ENCODE data around the gene USP6. TPM values are rescaled to one million over a fixed set of nuclear protein-coding genes. Genes with fewer than 3 reads are reported as not detected.

Gene USP6
- total and polyA plus RNA-seq, 2 of the 4 experiments (the other 2 are of a cell fraction) = 0.02 TPM; not detected in 1

DNA sequence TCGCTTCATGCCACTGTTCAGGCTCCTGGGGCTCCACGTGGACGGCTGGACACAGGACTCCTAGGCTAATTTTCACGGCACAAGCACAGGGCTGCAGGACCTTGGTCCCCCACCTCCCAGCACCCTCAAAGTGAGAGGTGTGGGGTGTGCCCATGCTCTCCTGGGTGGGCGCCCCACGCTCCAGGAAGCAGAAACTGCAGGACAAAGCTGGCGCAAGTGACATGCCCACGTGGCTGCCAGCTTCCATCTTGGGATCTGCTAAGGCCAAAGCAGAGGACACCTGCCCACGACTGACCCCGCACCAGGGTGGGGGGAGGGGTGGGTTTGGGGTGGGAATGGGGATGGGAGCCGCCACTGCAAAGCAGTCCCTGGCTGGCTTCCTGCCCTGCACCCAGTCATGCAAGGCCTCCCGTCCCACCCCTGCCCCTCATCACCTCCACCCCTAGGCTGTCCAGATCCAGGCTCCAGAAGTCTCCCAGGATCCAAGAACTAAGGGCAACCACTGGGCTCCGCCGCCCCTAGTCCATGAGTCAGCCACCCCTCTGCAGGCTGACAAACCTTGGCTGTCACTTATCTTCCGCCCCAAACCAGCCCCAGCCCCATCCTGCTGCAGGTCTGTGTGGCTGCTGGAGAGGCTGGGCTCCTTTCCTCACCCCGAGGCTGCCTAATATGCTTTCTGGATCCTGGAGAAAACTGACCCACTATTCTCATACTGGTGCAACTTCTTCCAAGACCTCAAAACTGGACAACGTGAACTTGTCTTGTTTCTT is 11.1 kb downstream of the USP6 start:
- Histone ChIP-seq H2BK20ac (ENCODE audit: low read depth, low read length) (no peak overlapping the region), H3K9ac (ENCODE audit: low read depth, low read length) (no peak overlapping the region), H3K4ac (ENCODE audit: low read depth, low read length) (no peak overlapping the region), H4K91ac (ENCODE audit: insufficient read depth, low read depth, low read length) (no peak overlapping the region), H2AK5ac (ENCODE audit: low read depth, low read length) (no peak overlapping the region), H3K4me3 (ENCODE audit: insufficient read depth, low read depth, low read length) (no peak overlapping the region), H3K27me3 (ENCODE audit: control insufficient read depth, insufficient read depth, low read length) (peaks cover 23% of the 10 kb centered on the region), H4K8ac (ENCODE audit: low read depth in 2 of 2, low read length in 2 of 2) (no peak overlapping the region), H3K23ac (ENCODE audit: low read depth, low read length) (no peak overlapping the region), H3K4me1 (ENCODE audit: control insufficient read depth, insufficient read depth, low read length) (no peaks in the 10 kb centered on the region), H3K18ac (ENCODE audit: low read depth, low read length) (no peak overlapping the region), H3K79me1 (ENCODE audit: low read depth in 1 of 2, low read length in 2 of 2) (no peaks in the 10 kb centered on the region), H2BK15ac (ENCODE audit: low read depth, low read length) (no peak overlapping the region), H3K36me3 (ENCODE audit: control insufficient read depth, insufficient read depth, low read length) (no peaks in the 10 kb centered on the region), H4K5ac (ENCODE audit: low read depth, low read length) (no peak overlapping the region), H2AK9ac (replicated peaks; ENCODE audit: low read depth, low read length, poor library complexity) (no peak overlapping the region), H2BK120ac (ENCODE audit: low read depth, low read length) (no peak overlapping the region), H2AFZ (replicated peaks; ENCODE audit: low read length, poor library complexity) (no peak overlapping the region), H3K9me1 (ENCODE audit: insufficient read depth, low read length) (no peaks in the 10 kb centered on the region), H3K56ac (ENCODE audit: extremely low read depth, insufficient read depth, low read length) (no peak overlapping the region), H4K20me1 (ENCODE audit: insufficient read depth, low read length) (no peaks in the 10 kb centered on the region), H3K14ac (replicated peaks; ENCODE audit: low read depth, low read length) (no peak overlapping the region), H3K9me3 (ENCODE audit: control insufficient read depth, insufficient read depth, low read length) (no peaks in the 10 kb centered on the region), H3K4me2 (ENCODE audit: low read depth, low read length) (no peak overlapping the region), H2BK5ac (ENCODE audit: low read depth, low read length, poor library complexity, severe bottlenecking) (no peak overlapping the region), H3K27ac (ENCODE audit: insufficient read depth, low read length) (no peak overlapping the region)
- ATAC-seq (ENCODE audit: low read depth) (no peak), DNase-seq (no peak)
- ChIA-PET POLR2A (ENCODE audit: unreplicated experiment) (interaction anchor here (0.6 kb wide), 1 partner anchor 159 kb away, joined by 4 read pairs; no protein-coding TSS in a partner anchor), CTCF (no interaction called here)
- dilution Hi-C loops (cut with HindIII; ENCODE audit: low sequenced_read_pairs, unreplicated experiment) (no loop called here), in situ Hi-C loops (cut with MboI; ENCODE audit: low sequenced_read_pairs) (no loop called here), intact Hi-C loops (cut with micrococcal nuclease) (no loop called here)
- no TSS peak for BruUV-seq (replicated peaks)
- no CpG with 5 or more reads among the region's 17 CpGs for WGBS, 2 experiments (ENCODE audit: extremely low coverage in 2 of 2, insufficient read length in 1 of 2)
- no peak for TF ChIP-seq MAZ (IDR thresholded peaks at IDR 0.05; ENCODE audit: borderline replicate concordance, low read depth, low read length)
- no peak for TF ChIP-seq SMC3 (IDR thresholded peaks at IDR 0.05; ENCODE audit: low read depth, low read length)
- no peak for TF ChIP-seq MXI1 (IDR thresholded peaks at IDR 0.05; ENCODE audit: borderline replicate concordance, low read depth, low read length)
- no peak for TF ChIP-seq MAFK (IDR thresholded peaks at IDR 0.05; ENCODE audit: low read depth, low read length)
- TF ChIP-seq BHLHE40 (IDR thresholded peaks at IDR 0.05; ENCODE audit: low read depth, low read length) = no peak
- no peak for TF ChIP-seq RAD21 (IDR thresholded peaks at IDR 0.05; ENCODE audit: low read length)
- TF ChIP-seq CEBPB (IDR thresholded peaks at IDR 0.05; ENCODE audit: low read depth, low read length) = no peak
- TF ChIP-seq RFX5 (IDR thresholded peaks at IDR 0.05; ENCODE audit: low read depth, low read length) = no peak
- no peak for TF ChIP-seq CHD1 (IDR thresholded peaks at IDR 0.05; ENCODE audit: low read depth, low read length)
- TF ChIP-seq NFE2L2 (IDR thresholded peaks at IDR 0.05; ENCODE audit: low read depth, low read length) = no peak
- TF ChIP-seq POLR2A (IDR thresholded peaks at IDR 0.05; ENCODE audit: low read depth, low read length) = no peak
- TF ChIP-seq, protein P1, sequence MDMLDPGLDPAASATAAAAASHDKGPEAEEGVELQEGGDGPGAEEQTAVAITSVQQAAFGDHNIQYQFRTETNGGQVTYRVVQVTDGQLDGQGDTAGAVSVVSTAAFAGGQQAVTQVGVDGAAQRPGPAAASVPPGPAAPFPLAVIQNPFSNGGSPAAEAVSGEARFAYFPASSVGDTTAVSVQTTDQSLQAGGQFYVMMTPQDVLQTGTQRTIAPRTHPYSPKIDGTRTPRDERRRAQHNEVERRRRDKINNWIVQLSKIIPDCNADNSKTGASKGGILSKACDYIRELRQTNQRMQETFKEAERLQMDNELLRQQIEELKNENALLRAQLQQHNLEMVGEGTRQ (IDR thresholded peaks at IDR 0.05; ENCODE audit: low read depth, low read length) = no peak
- no peak for TF ChIP-seq CTCF (conservative IDR thresholded peaks at IDR 0.05; ENCODE audit: low read depth, low read length)
- TF ChIP-seq ELK1 (IDR thresholded peaks at IDR 0.05; ENCODE audit: borderline replicate concordance, low read depth, low read length) = no peak
- TF ChIP-seq FOS (IDR thresholded peaks at IDR 0.05; ENCODE audit: low read depth, low read length) = no peak
- no peak for TF ChIP-seq RCOR1 (IDR thresholded peaks at IDR 0.05; ENCODE audit: insufficient replicate concordance, low read length)

Measured in IMR-90 (cell line).